BLaER1 (cell line): ENCODE results near the gene NEU2.
A peak's percentile ranks its signal among the peaks of the same experiment; 100 is the strongest.

ENCODE experiments used
- H3K27ac ChIP-seq: shearing (Covaris generic); formaldehyde crosslinking; 2 replicates; pipeline ENCODE4 v1.8.1; 2022
- H3K27me3 ChIP-seq: shearing (Covaris generic); formaldehyde crosslinking; 2 replicates; pipeline ENCODE4 v1.8.1; 2022
- H3K36me3 ChIP-seq: shearing (Covaris generic); formaldehyde crosslinking; 2 replicates; pipeline ENCODE4 v1.8.1; 2022
- H3K4me1 ChIP-seq: shearing (Covaris generic); formaldehyde crosslinking; 2 replicates; pipeline ENCODE4 v1.8.1; 2022
- H3K4me2 ChIP-seq: shearing (Covaris generic); formaldehyde crosslinking; 2 replicates; pipeline ENCODE4 v1.8.1; 2022
- H3K4me3 ChIP-seq: shearing (Covaris generic); formaldehyde crosslinking; 2 replicates; pipeline ENCODE4 v1.8.1; 2022
- H3K9ac ChIP-seq: shearing (Covaris generic); formaldehyde crosslinking; 2 replicates; pipeline ENCODE4 v1.8.1; 2022
- H3K9me3 ChIP-seq: shearing (Covaris generic); formaldehyde crosslinking; 2 replicates; pipeline ENCODE4 v1.8.1; 2022
- H4K20me1 ChIP-seq: shearing (Covaris generic); formaldehyde crosslinking; 2 replicates; pipeline ENCODE4 v1.8.1; 2022
- Cebpa-rat ChIP-seq: shearing (Covaris generic); IDR thresholded peaks from 2 replicates; pipeline ENCODE4 v1.8.1; 2022

Gene NEU2

GRCh38 chr2:233074106-233074505 is 41.6 kb downstream of the NEU2 start:
- Histone ChIP-seq H3K9ac (no peak overlapping the region), H3K4me1 (peaks cover 73% of the 10 kb centered on the region), H3K36me3 (peaks cover 63% of the 10 kb centered on the region), H3K27ac (peak overlapping the region; percentile 73), H4K20me1 (peaks cover 57% of the 10 kb centered on the region), H3K4me2 (peak overlapping the region; percentile 89; the same call in 1 of the 2 replicates), H3K4me3 (no peak overlapping the region), H3K9me3 (peaks cover 20% of the 10 kb centered on the region), H3K27me3 (no peaks in the 10 kb centered on the region)
- TF ChIP-seq Cebpa-rat = no peak

GRCh38 chr2:233075141-233075965 is 42.9 kb downstream of the NEU2 start:
- Histone ChIP-seq H3K4me1 (peaks cover 81% of the 10 kb centered on the region), H3K27me3 (no peaks in the 10 kb centered on the region), H3K9ac (peak overlapping the region; percentile 60), H3K36me3 (peaks cover 65% of the 10 kb centered on the region), H3K27ac (peak overlapping the region; percentile 73), H3K9me3 (peaks cover 13% of the 10 kb centered on the region), H3K4me3 (peak overlapping the region; percentile 32; the same call in 1 of the 2 replicates), H4K20me1 (peaks cover 44% of the 10 kb centered on the region), H3K4me2 (peak overlapping the region; percentile 89)
- no peak for TF ChIP-seq Cebpa-rat

GRCh38 chr2:233075966-233076339 is 43.5 kb downstream of the NEU2 start:
- peaks cover 84% of the 10 kb centered on the region for H3K4me1 ChIP-seq
- H3K9me3 ChIP-seq = peaks cover 7% of the 10 kb centered on the region
- H4K20me1 ChIP-seq = peaks cover 42% of the 10 kb centered on the region
- peak overlapping the region; percentile 60 for H3K9ac ChIP-seq
- no peak for TF ChIP-seq Cebpa-rat
- H3K27me3 ChIP-seq = no peaks in the 10 kb centered on the region
- peaks cover 64% of the 10 kb centered on the region for H3K36me3 ChIP-seq
- peak overlapping the region; percentile 32; the same call in 1 of the 2 replicates for H3K4me3 ChIP-seq
- H3K27ac ChIP-seq = peak overlapping the region; percentile 73
- peak overlapping the region; percentile 89 for H3K4me2 ChIP-seq

GRCh38 chr2:233076749-233077148 is 44.3 kb downstream of the NEU2 start:
- peaks cover 62% of the 10 kb centered on the region for H3K36me3 ChIP-seq
- H3K4me1 ChIP-seq = peaks cover 92% of the 10 kb centered on the region
- peaks cover 44% of the 10 kb centered on the region for H4K20me1 ChIP-seq
- peaks cover 3% of the 10 kb centered on the region; the same call in 1 of the 2 replicates for H3K9me3 ChIP-seq
- H3K27ac ChIP-seq = peak overlapping the region; percentile 73; the same call in 1 of the 2 replicates
- no peak overlapping the region for H3K4me3 ChIP-seq
- H3K27me3 ChIP-seq = no peaks in the 10 kb centered on the region
- peak overlapping the region; percentile 89 for H3K4me2 ChIP-seq
- peak overlapping the region; percentile 60 for H3K9ac ChIP-seq
- no peak for TF ChIP-seq Cebpa-rat

GRCh38 chr2:233079473-233079877 is 47.0 kb downstream of the NEU2 start:
- no peak for TF ChIP-seq Cebpa-rat
- Histone ChIP-seq H3K36me3 (peaks cover 43% of the 10 kb centered on the region), H3K9me3 (no peaks in the 10 kb centered on the region), H3K4me2 (peak overlapping the region; percentile 89), H3K27ac (peak overlapping the region; percentile 90), H3K27me3 (no peaks in the 10 kb centered on the region), H3K4me3 (peak overlapping the region; percentile 17; the same call in 1 of the 2 replicates), H3K4me1 (peaks cover 100% of the 10 kb centered on the region), H3K9ac (peak overlapping the region; percentile 78; the same call in 1 of the 2 replicates), H4K20me1 (peaks cover 27% of the 10 kb centered on the region)

- TF ChIP-seq Cebpa-rat = no peak
Measured at GRCh38 chr2:233079953-233080835, 47.7 kb downstream of the NEU2 start.

GRCh38 chr2:233080836-233081229 is 48.4 kb downstream of the NEU2 start:
- H3K4me1 ChIP-seq = peaks cover 100% of the 10 kb centered on the region
- H3K9me3 ChIP-seq = no peaks in the 10 kb centered on the region

More at GRCh38 chr2:233079953-233080835, 47.7 kb downstream of the NEU2 start:
- Histone ChIP-seq H3K27ac (peak overlapping the region; percentile 90), H3K4me2 (peak overlapping the region; percentile 89), H4K20me1 (peaks cover 19% of the 10 kb centered on the region), H3K4me3 (no peak overlapping the region), H3K9ac (peak overlapping the region; percentile 78; the same call in 1 of the 2 replicates), H3K4me1 (peaks cover 100% of the 10 kb centered on the region), H3K9me3 (no peaks in the 10 kb centered on the region), H3K27me3 (no peaks in the 10 kb centered on the region), H3K36me3 (peaks cover 37% of the 10 kb centered on the region)

GRCh38 chr2:233081232-233081730 is 48.8 kb downstream of the NEU2 start:
- peak overlapping the region; percentile 90 for H3K27ac ChIP-seq
- peak overlapping the region; percentile 89 for H3K4me2 ChIP-seq
- H3K9ac ChIP-seq = peak overlapping the region; percentile 78; the same call in 1 of the 2 replicates
- H3K4me3 ChIP-seq = 0 out of 2 replicates have a peak overlapping the region, but pooled peaks have one; percentile 14
- H3K4me1 ChIP-seq = peaks cover 100% of the 10 kb centered on the region
- H3K36me3 ChIP-seq = peaks cover 46% of the 10 kb centered on the region
- H4K20me1 ChIP-seq = peaks cover 13% of the 10 kb centered on the region; the same call in 1 of the 2 replicates
- TF ChIP-seq Cebpa-rat = no peak
- H3K9me3 ChIP-seq = no peaks in the 10 kb centered on the region
- no peaks in the 10 kb centered on the region for H3K27me3 ChIP-seq

More at GRCh38 chr2:233080836-233081229, 48.4 kb downstream of the NEU2 start:
- TF ChIP-seq Cebpa-rat = no peak
- Histone ChIP-seq H3K27me3 (no peaks in the 10 kb centered on the region), H3K9ac (peak overlapping the region; percentile 78; the same call in 1 of the 2 replicates), H3K36me3 (peaks cover 42% of the 10 kb centered on the region), H4K20me1 (peaks cover 13% of the 10 kb centered on the region), H3K4me2 (peak overlapping the region; percentile 89), H3K27ac (peak overlapping the region; percentile 90), H3K4me3 (0 out of 2 replicates have a peak overlapping the region, but pooled peaks have one; percentile 14)

- H4K20me1 ChIP-seq = peaks cover 13% of the 10 kb centered on the region; the same call in 1 of the 2 replicates
- no peak for TF ChIP-seq Cebpa-rat
- peak overlapping the region; percentile 90 for H3K27ac ChIP-seq
- peak overlapping the region; percentile 78 for H3K9ac ChIP-seq
- H3K4me1 ChIP-seq = peaks cover 100% of the 10 kb centered on the region
- H3K4me3 ChIP-seq = peak overlapping the region; percentile 14; the same call in 1 of the 2 replicates
- H3K9me3 ChIP-seq = no peaks in the 10 kb centered on the region
- H3K36me3 ChIP-seq = peaks cover 51% of the 10 kb centered on the region
- H3K4me2 ChIP-seq = peak overlapping the region; percentile 89
- no peaks in the 10 kb centered on the region for H3K27me3 ChIP-seq
Measured at GRCh38 chr2:233081731-233082221, 49.3 kb downstream of the NEU2 start.
